Measurements from ENCODE around the gene RABL6.

DNA sequence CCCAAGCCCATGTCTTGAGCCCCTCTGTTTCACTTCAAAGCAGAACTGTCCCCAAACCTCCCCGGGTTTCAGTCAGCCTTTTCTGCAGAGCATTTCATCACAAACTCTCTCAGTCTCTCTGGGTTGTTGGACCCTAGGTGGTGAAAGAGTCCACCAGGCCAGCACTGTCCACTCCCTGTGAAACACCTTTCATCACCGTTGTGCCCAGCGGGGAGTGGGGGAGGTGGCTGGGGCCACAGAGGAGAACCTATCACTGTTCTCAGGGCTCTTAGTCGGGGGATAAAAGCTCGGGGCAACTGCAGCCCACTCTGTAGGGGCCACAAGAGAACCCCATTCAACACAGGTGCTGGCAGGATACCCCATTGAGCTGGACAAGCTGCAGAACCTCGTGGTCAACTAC, 5.4 kb upstream of the RABL6 start:
- TF ChIP-seq CTCF (IDR thresholded peaks at IDR 0.05; ENCODE audit: insufficient read depth, low read length) (no peak), REST (IDR thresholded peaks at IDR 0.05; ENCODE audit: insufficient replicate concordance, low read depth) (no peak)
